ENCODE data around the gene C3orf22.
"Not testable (repeated sequence)": the region's sequence is repeated elsewhere in the genome, so short reads cannot be mapped to it uniquely, and the experiment has no call there.

C3orf22 gene

GRCh38 chr3:126542340-126543241 lies 16.1 kb downstream of the C3orf22 start:
- no peak for DNase-seq (ENCODE audit: low read depth)

GRCh38 chr3:126541628-126542339 lies 16.9 kb downstream of the C3orf22 start:
- DNase-seq (ENCODE audit: low read depth) = no peak

GRCh38 chr3:126540951-126541627 lies 17.6 kb downstream of the C3orf22 start:
- no peak for DNase-seq (ENCODE audit: low read depth)

- DNase-seq (ENCODE audit: low read depth) = peak; percentile 82
Measured at GRCh38 chr3:126540342-126540849, 18.3 kb downstream of the C3orf22 start.

GRCh38 chr3:126539558-126540250 lies 19.0 kb downstream of the C3orf22 start:
- no peak for DNase-seq (ENCODE audit: low read depth)

- no peak for DNase-seq (ENCODE audit: low read depth)
Measured at GRCh38 chr3:126538966-126539365, 19.8 kb downstream of the C3orf22 start.

- no peak for DNase-seq (ENCODE audit: low read depth)
Measured at GRCh38 chr3:126538316-126538715, 20.4 kb downstream of the C3orf22 start.

- no peak for DNase-seq (ENCODE audit: low read depth)
Measured at GRCh38 chr3:126537730-126538281, 20.9 kb downstream of the C3orf22 start.

GRCh38 chr3:126537116-126537729 lies 21.5 kb downstream of the C3orf22 start:
- DNase-seq (ENCODE audit: low read depth) = no peak

- no peak for DNase-seq (ENCODE audit: low read depth)
Measured at GRCh38 chr3:126536126-126536525, 22.6 kb downstream of the C3orf22 start.

GRCh38 chr3:126535636-126536035 lies 23.1 kb downstream of the C3orf22 start:
- DNase-seq (ENCODE audit: low read depth) = no peak

GRCh38 chr3:126534716-126535115 lies 24.0 kb downstream of the C3orf22 start:
- DNase-seq (ENCODE audit: low read depth) = not testable (repeated sequence)

- no peak for DNase-seq (ENCODE audit: low read depth)
Measured at GRCh38 chr3:126533506-126533905, 25.2 kb downstream of the C3orf22 start.

GRCh38 chr3:126531051-126531330 lies 27.7 kb downstream of the C3orf22 start:
- DNase-seq (ENCODE audit: low read depth) = no peak

- DNase-seq (ENCODE audit: low read depth) = no peak
Measured at GRCh38 chr3:126530171-126531050, 28.3 kb downstream of the C3orf22 start.

- no peak for DNase-seq (ENCODE audit: low read depth)
Measured at GRCh38 chr3:126529585-126530170, 29.1 kb downstream of the C3orf22 start.

- DNase-seq (ENCODE audit: low read depth) = peak; percentile 12
Measured at GRCh38 chr3:126528800-126529541, 29.8 kb downstream of the C3orf22 start.

- DNase-seq (ENCODE audit: low read depth) = no peak
Measured at GRCh38 chr3:126528419-126528799, 30.3 kb downstream of the C3orf22 start.

Measured in fibroblast of the conjunctiva (primary cell).